Measurements from ENCODE around the gene HAVCR1. TPM values are rescaled to one million over a fixed set of nuclear protein-coding genes. Genes with fewer than 3 reads are reported as not detected.

The HAVCR1 gene
- total RNA-seq, 3 donors from 2014 or later (not counting 1 experiment from before 2014, with no cell fraction given), result 7.2 to 14.6 (median 10.9) TPM

- peak in 2 of 3 donors; percentile 5 to 34 for ATAC-seq
- H3K4me3 Mint-ChIP-seq, result no peak overlapping the region
Observed at GRCh38 chr5:157100140-157100679, 41.3 kb upstream of the HAVCR1 start.

GRCh38 chr5:157088342-157088990 is 29.6 kb upstream of the HAVCR1 start:
- Mint-ChIP-seq H3K36me3 (peaks cover 41% of the 10 kb centered on the region), H3K27me3 (ENCODE audit: low read depth in 2 of 2) (no peaks in the 10 kb centered on the region), H3K27ac (peak overlapping the region; percentile 49 to 74), H3K4me1 (peaks cover 4 to 12% of the 10 kb centered on the region in 2 donors), H3K9me3 (no peaks in the 10 kb centered on the region), H3K4me3 (no peak overlapping the region)
- DNase-seq (no peak), ATAC-seq (no peak)
- H3K27me3 ChIP-seq (ENCODE audit: control insufficient read depth, insufficient read depth, low read length), result no peaks in the 10 kb centered on the region
- 79% methylated on average over 3 of the region's 3 CpGs for WGBS (ENCODE audit: insufficient coverage)
- H3K36me3 ChIP-seq (ENCODE audit: control insufficient read depth, insufficient read depth, low read length), result peaks cover 56% of the 10 kb centered on the region
- no peak overlapping the region for H3K27ac ChIP-seq (ENCODE audit: low read length)
- H3K4me3 ChIP-seq (ENCODE audit: low read length), result no peak overlapping the region
- no peaks in the 10 kb centered on the region for H3K4me1 ChIP-seq (ENCODE audit: control insufficient read depth, insufficient read depth, low read length)
- TF ChIP-seq CTCF (IDR thresholded peaks at IDR 0.05), result no peak
- intact Hi-C loops (cut with micrococcal nuclease), result no loop called here
- H3K9me3 ChIP-seq (ENCODE audit: control insufficient read depth, insufficient read depth, low read length), result no peaks in the 10 kb centered on the region

More at GRCh38 chr5:157100140-157100679, 41.3 kb upstream of the HAVCR1 start:
- intact Hi-C loops (cut with micrococcal nuclease), result no loop called here
- peak overlapping the region; percentile 81 to 95 for H3K27ac Mint-ChIP-seq
- Histone ChIP-seq H3K4me1 (ENCODE audit: control insufficient read depth, insufficient read depth, low read length) (peaks cover 2% of the 10 kb centered on the region), H3K27me3 (ENCODE audit: control insufficient read depth, insufficient read depth, low read length) (no peaks in the 10 kb centered on the region), H3K36me3 (ENCODE audit: control insufficient read depth, insufficient read depth, low read length) (peaks cover 53% of the 10 kb centered on the region), H3K4me3 (ENCODE audit: low read length) (no peak overlapping the region), H3K9me3 (ENCODE audit: control insufficient read depth, insufficient read depth, low read length) (no peaks in the 10 kb centered on the region), H3K27ac (ENCODE audit: low read length) (no peak overlapping the region)
- H3K9me3 Mint-ChIP-seq, result no peaks in the 10 kb centered on the region
- H3K27me3 Mint-ChIP-seq (ENCODE audit: low read depth in 2 of 2), result no peaks in the 10 kb centered on the region
- DNase-seq, result no peak
- 57% methylated on average over 2 of the region's 2 CpGs for WGBS (ENCODE audit: insufficient coverage)
- TF ChIP-seq CTCF (IDR thresholded peaks at IDR 0.05), result no peak
- H3K36me3 Mint-ChIP-seq, result peaks cover 13% of the 10 kb centered on the region
- H3K4me1 Mint-ChIP-seq, result peaks cover 30 to 38% of the 10 kb centered on the region in 2 donors

- H3K4me1 ChIP-seq (ENCODE audit: control insufficient read depth, insufficient read depth, low read length), result no peaks in the 10 kb centered on the region
- no peak overlapping the region for H3K4me3 ChIP-seq (ENCODE audit: low read length)
- ATAC-seq, result no peak
- H3K27ac Mint-ChIP-seq, result peak overlapping the region in 1 of 2 donors; percentile 48
- H3K9me3 ChIP-seq (ENCODE audit: control insufficient read depth, insufficient read depth, low read length), result no peaks in the 10 kb centered on the region
- H3K4me1 Mint-ChIP-seq, result peaks cover 4 to 12% of the 10 kb centered on the region in 2 donors
- H3K27ac ChIP-seq (ENCODE audit: low read length), result no peak overlapping the region
- no peaks in the 10 kb centered on the region for H3K27me3 Mint-ChIP-seq (ENCODE audit: low read depth in 2 of 2)
- no peak for TF ChIP-seq CTCF (IDR thresholded peaks at IDR 0.05)
- WGBS (ENCODE audit: insufficient coverage), result 93% methylated on average over 6 of the region's 8 CpGs
- H3K4me3 Mint-ChIP-seq, result no peak overlapping the region
- intact Hi-C loops (cut with micrococcal nuclease), result no loop called here
- H3K36me3 ChIP-seq (ENCODE audit: control insufficient read depth, insufficient read depth, low read length), result peaks cover 54% of the 10 kb centered on the region
- no peaks in the 10 kb centered on the region for H3K9me3 Mint-ChIP-seq
- no peak for DNase-seq
- H3K36me3 Mint-ChIP-seq, result peaks cover 39% of the 10 kb centered on the region
- no peaks in the 10 kb centered on the region for H3K27me3 ChIP-seq (ENCODE audit: control insufficient read depth, insufficient read depth, low read length)
Observed at GRCh38 chr5:157086751-157087359, 27.9 kb upstream of the HAVCR1 start.
